ENCODE measurements around the gene OAS2.

The OAS2 gene

DNA sequence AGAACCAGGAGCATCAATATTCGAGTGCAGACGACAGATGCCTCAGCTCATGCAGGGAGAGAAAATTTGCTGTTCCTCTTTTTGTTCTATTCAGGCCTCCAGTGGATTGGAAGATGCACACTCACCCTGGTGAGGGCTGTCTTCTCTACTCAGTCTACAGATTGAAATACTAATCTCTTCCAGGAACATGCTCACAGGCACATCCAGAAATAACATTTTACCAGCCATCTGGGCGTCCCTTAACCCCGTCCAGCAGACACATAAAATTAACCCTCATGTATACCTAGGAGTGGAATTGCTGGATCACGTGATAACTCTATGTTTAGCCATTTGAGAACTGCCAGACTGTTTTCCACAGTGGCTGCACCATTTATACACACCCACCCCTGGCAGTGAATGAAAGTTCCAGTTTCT, 4.5 kb upstream of the OAS2 start:
- DNase-seq (ENCODE audit: extremely low read depth, low read depth): no peak
- TF ChIP-seq, protein P1, sequence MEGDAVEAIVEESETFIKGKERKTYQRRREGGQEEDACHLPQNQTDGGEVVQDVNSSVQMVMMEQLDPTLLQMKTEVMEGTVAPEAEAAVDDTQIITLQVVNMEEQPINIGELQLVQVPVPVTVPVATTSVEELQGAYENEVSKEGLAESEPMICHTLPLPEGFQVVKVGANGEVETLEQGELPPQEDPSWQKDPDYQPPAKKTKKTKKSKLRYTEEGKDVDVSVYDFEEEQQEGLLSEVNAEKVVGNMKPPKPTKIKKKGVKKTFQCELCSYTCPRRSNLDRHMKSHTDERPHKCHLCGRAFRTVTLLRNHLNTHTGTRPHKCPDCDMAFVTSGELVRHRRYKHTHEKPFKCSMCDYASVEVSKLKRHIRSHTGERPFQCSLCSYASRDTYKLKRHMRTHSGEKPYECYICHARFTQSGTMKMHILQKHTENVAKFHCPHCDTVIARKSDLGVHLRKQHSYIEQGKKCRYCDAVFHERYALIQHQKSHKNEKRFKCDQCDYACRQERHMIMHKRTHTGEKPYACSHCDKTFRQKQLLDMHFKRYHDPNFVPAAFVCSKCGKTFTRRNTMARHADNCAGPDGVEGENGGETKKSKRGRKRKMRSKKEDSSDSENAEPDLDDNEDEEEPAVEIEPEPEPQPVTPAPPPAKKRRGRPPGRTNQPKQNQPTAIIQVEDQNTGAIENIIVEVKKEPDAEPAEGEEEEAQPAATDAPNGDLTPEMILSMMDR (IDR thresholded peaks at IDR 0.05; ENCODE audit: low read depth, low read length): no peak

DNA sequence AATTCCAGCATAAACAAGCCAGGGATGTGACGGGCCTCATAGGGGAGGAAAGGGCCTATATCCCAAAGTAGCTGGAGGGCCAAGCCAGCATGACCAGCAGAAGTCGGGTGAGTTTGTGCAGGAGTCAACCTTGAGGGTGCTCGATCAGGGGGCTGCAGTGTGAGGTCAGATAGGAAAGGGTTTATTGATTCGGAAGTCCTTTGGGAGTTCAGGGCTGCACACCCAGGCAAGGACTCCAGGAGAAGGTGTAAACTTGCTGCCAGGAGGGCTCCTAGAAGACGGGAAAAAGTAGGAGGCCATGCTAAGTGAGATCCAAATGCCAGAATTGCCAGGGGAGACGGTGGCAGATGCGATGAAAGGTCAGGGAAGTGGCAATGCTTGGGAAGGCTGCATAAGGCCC, 3.4 kb upstream of the OAS2 start:
- DNase-seq (ENCODE audit: extremely low read depth, low read depth): no peak
- TF ChIP-seq, protein P1 (IDR thresholded peaks at IDR 0.05; ENCODE audit: low read depth, low read length): no peak

DNA sequence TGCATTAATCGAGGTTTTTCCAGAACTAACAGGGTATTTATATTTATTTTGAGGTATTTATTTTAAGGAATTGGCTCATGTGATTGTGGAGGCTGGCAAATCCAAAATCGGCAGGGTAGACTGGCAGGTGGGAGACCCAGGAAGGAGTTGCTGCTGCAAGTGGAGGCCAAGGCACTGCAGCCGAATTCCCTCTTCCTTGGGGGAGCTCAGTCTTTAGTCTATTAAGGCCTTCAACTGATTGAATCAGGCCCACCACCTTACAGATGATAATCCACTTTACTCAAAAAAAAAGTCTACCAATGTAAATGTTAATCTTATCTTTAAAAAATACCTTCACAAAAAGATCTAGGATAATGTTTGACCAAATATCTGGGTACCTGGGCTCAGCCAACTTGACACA, 1.2 kb upstream of the OAS2 start:
- TF ChIP-seq, protein P1 (IDR thresholded peaks at IDR 0.05; ENCODE audit: low read depth, low read length): no peak
- no peak for DNase-seq (ENCODE audit: extremely low read depth, low read depth)

DNA sequence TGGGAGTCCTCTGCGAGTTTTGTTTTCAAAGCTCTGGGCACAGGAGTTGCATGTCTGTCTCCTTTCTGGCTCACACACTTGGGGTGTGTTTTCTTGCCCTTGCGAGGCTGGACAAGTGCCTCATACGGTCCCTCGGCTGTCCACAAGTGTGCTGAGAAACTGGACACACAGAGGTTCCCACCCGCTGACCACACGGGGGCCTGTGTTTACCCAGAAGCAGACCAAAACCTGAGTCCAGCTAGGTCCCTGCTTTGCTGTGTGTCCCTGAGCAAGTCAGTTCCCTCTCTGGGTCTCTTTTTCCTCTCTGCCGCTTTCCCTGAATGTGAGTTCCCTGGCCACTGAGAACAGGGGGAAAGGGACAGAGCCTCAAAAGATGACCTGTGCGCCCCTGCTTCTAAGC, 678 bp upstream of the OAS2 start:
- TF ChIP-seq, protein P1 (IDR thresholded peaks at IDR 0.05; ENCODE audit: low read depth, low read length): no peak; the same call in 1 of the 2 replicates
- DNase-seq (ENCODE audit: extremely low read depth, low read depth): no peak

DNA sequence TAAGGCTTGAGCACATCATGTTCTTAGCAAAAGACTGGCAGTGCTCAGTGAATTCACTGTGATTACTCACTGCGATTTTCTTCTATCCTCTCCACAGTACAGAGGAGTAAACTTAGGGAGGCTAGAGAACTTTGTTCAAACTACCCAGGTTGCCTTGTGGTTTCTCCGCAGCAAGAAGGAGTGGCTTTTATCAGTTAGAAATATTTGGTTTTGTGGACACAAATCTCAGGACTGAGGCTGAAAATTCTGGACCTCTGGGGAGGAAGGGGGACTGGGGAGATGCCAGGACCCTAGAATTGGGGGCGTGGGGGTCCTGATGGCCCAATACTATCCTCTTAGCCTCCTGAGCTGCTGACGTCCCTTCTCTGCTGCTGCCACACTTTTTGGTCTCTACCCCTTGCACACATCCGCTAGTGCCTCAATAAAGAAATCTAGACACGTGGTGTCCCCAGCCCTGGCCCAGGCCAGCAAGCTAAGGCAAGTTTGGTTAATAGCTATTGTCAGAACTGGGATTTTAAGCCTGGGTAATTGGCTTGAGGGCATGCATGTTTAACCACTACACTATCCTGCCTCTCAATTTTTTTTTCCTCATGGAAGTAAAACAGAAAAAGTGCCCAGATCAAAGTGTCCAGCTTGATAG, 842 bp downstream of the OAS2 start:
- no peak for DNase-seq (ENCODE audit: extremely low read depth, low read depth)
- TF ChIP-seq, protein P1 (IDR thresholded peaks at IDR 0.05; ENCODE audit: low read depth, low read length): no peak

DNA sequence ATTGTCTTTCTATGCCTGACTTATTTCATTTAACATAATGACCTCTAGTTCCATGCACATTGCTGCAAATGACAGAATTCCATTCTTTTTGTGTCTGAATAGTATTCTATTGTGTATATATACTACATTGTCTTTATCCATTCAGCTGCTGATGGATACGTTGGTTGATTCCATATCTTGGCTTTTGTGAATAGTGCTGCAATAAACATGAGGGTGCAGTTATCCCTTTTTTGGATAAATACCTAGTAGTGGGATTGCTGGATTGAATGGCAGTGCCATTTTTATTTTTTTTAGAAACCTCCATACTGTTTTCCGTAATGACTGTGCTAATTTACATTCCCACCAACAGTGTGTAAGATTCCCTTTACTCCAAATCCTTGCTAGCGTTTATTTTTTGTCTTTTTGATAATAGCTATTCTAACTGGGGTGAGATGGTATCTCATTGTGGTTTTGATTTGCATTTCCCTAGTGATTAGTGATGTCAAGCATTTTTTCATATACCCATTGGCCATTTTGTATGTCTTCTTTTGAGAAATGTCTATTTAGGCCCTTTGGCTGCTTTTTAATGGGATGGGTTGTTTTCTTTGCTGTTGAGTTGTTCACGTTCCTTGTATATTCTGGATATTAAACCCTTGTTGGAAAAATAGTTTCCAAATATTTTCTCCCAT, 2.3 kb downstream of the OAS2 start:
- TF ChIP-seq, protein P1 (IDR thresholded peaks at IDR 0.05; ENCODE audit: low read depth, low read length): no peak
- no peak for DNase-seq (ENCODE audit: extremely low read depth, low read depth)

DNA sequence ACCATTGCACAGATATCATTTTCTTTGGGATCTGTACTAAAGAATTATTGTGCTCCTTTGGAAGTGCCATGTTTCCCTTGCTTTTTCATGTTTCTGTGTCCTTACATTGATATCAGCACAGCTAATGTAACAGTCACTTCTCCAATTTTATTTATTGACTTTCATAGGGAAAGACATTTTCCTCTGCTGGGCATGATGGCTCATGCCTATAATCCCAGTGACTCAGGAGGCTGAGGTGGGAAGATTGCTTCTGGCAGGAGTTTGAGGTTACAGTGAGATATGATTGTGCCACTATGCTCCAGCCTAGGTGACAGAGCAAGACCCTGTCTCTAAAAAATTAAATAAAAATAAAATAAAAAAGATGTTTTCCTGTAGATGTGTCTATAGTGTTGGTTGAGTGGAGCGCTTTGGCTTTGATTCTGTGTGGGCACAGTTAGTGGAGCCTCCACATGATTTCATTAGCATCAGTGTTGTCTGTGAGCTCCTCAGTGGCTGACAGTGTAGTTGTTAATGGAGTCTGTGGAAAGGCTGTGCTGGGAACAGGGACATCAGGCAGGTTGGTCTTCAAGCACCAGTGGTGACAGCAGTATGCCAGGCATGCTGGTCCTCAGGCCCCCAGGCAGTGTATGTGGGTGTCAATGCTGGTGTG, 7.4 kb downstream of the OAS2 start:
- no peak for DNase-seq (ENCODE audit: extremely low read depth, low read depth)
- TF ChIP-seq, protein P1 (IDR thresholded peaks at IDR 0.05; ENCODE audit: low read depth, low read length): no peak

All from AG09319 (cell line).